Left cardiac atrium (tissue), 4 donors: ENCODE results near the gene ANKRD62. TPM values are rescaled to one million over a fixed set of nuclear protein-coding genes. Genes with fewer than 3 reads are reported as not detected.
"Not testable (repeated sequence)": the region's sequence is repeated elsewhere in the genome, so short reads cannot be mapped to it uniquely, and the experiment has no call there.

Source experiments
- ATAC-seq, 2 donors: fragments of 200-7000 bp; cut with Tn5 transposase; one replicate each; pipeline ENCODE4 v1.9.1; 2020; ENCODE audit warnings: mild to moderate bottlenecking in 2 of 2, moderate library complexity in 2 of 2
- DNase-seq: peaks from one replicate; pipeline ENCODE4 v3.0.0-alpha.2; 2020
- intact Hi-C, 2 donors: fragments of 100-400 bp; cut with DNase I; formaldehyde crosslinking; loops; one replicate each; pipeline versions ENCODE4 v1.14.1 to v1.15.1; 2022 to 2023
- total RNA-seq, 2 donors: library from RNA; stranded (reverse); fragmentation: NEBNext Ultra II Directional; extraction: Animal tissue kit (Norgen Biotek cat#: 25700); gene quantifications; one replicate each; pipeline ENCODE4 v1.2.1, GENCODE V29; 2021
- donor health status: DM: no; HTN: yes; CAD: no.
- donor health status: DM: no; HTN: yes; CAD: no; lungs with severe emphysema.
- donor health status: DM: yes; HTN: yes; CAD: no.
- donor health status: Dilated cardiomyopathy.

The ANKRD62 gene
- total RNA-seq, 2 donors from 2014 or later = not detected

GRCh38 chr18:12088096-12088495 is 5.5 kb upstream of the ANKRD62 start:
- DNase-seq = no peak
- intact Hi-C loops = no loop called here
- ATAC-seq = no peak

GRCh38 chr18:12088731-12089375 is 4.8 kb upstream of the ANKRD62 start:
- ATAC-seq = no peak
- no peak for DNase-seq
- intact Hi-C loops = no loop called here

- no peak for ATAC-seq
- intact Hi-C loops = loop anchor here (10.0 kb wide), 1 partner anchor 143 kb away; no protein-coding TSS in a partner anchor
- DNase-seq = no peak
Measured at GRCh38 chr18:12091538-12092141, 2.0 kb upstream of the ANKRD62 start.

GRCh38 chr18:12092398-12093229 is 1.0 kb upstream of the ANKRD62 start:
- ATAC-seq = peak; percentile 72 to 73
- DNase-seq = peak; percentile 23
- intact Hi-C loops = loop anchor here (10.0 kb wide), 1 partner anchor 142 kb away; no protein-coding TSS in a partner anchor

- intact Hi-C loops = loop anchor here (10.0 kb wide), 1 partner anchor 136 kb away; no protein-coding TSS in a partner anchor
Measured at GRCh38 chr18:12098374-12098773, 4.7 kb downstream of the ANKRD62 start.

GRCh38 chr18:12099160-12099559 is 5.5 kb downstream of the ANKRD62 start:
- intact Hi-C loops = loop anchor here (10.0 kb wide), 1 partner anchor 136 kb away; no protein-coding TSS in a partner anchor
- DNase-seq = no peak

More at GRCh38 chr18:12098374-12098773, 4.7 kb downstream of the ANKRD62 start:
- DNase-seq = no peak
- ATAC-seq = no peak

GRCh38 chr18:12101266-12101665 is 7.6 kb downstream of the ANKRD62 start:
- intact Hi-C loops = no loop called here
- DNase-seq = no peak
- no peak for ATAC-seq

More at GRCh38 chr18:12099160-12099559, 5.5 kb downstream of the ANKRD62 start:
- ATAC-seq = no peak

GRCh38 chr18:12102136-12102842 is 8.6 kb downstream of the ANKRD62 start:
- no peak for ATAC-seq
- intact Hi-C loops = no loop called here

GRCh38 chr18:12106471-12106870 is 12.8 kb downstream of the ANKRD62 start:
- intact Hi-C loops = no loop called here
- no peak for ATAC-seq

More at GRCh38 chr18:12102136-12102842, 8.6 kb downstream of the ANKRD62 start:
- no peak for DNase-seq

GRCh38 chr18:12109836-12110235 is 16.2 kb downstream of the ANKRD62 start:
- DNase-seq (no peak), ATAC-seq (no peak)
- intact Hi-C loops = no loop called here

More at GRCh38 chr18:12106471-12106870, 12.8 kb downstream of the ANKRD62 start:
- DNase-seq = no peak

GRCh38 chr18:12113999-12114646 is 20.5 kb downstream of the ANKRD62 start:
- intact Hi-C loops = no loop called here

GRCh38 chr18:12119358-12119757 is 25.7 kb downstream of the ANKRD62 start:
- no peak for DNase-seq
- ATAC-seq = no peak
- intact Hi-C loops = no loop called here

More at GRCh38 chr18:12113999-12114646, 20.5 kb downstream of the ANKRD62 start:
- no peak for ATAC-seq
- DNase-seq = no peak

- intact Hi-C loops = no loop called here
- no peak for DNase-seq
- ATAC-seq = no peak
Measured at GRCh38 chr18:12121175-12122042, 27.8 kb downstream of the ANKRD62 start.

- DNase-seq, intact Hi-C loops, ATAC-seq: not testable (repeated sequence)
Measured at GRCh38 chr18:12122043-12122389, 28.4 kb downstream of the ANKRD62 start.

- intact Hi-C loops, ATAC-seq, DNase-seq: not testable (repeated sequence)
Measured at GRCh38 chr18:12127647-12128046, 34.0 kb downstream of the ANKRD62 start.

- DNase-seq, ATAC-seq, intact Hi-C loops: not testable (repeated sequence)
Measured at GRCh38 chr18:12138831-12139230, 45.2 kb downstream of the ANKRD62 start.

- DNase-seq, intact Hi-C loops, ATAC-seq: not testable (repeated sequence)
Measured at GRCh38 chr18:12140866-12141265, 47.2 kb downstream of the ANKRD62 start.
